ENCODE measurements around the gene SLC22A4.

Gene SLC22A4

GRCh38 chr5:132300577-132301343 is 6.6 kb downstream of the SLC22A4 start:
- DNase-seq: no peak

DNA sequence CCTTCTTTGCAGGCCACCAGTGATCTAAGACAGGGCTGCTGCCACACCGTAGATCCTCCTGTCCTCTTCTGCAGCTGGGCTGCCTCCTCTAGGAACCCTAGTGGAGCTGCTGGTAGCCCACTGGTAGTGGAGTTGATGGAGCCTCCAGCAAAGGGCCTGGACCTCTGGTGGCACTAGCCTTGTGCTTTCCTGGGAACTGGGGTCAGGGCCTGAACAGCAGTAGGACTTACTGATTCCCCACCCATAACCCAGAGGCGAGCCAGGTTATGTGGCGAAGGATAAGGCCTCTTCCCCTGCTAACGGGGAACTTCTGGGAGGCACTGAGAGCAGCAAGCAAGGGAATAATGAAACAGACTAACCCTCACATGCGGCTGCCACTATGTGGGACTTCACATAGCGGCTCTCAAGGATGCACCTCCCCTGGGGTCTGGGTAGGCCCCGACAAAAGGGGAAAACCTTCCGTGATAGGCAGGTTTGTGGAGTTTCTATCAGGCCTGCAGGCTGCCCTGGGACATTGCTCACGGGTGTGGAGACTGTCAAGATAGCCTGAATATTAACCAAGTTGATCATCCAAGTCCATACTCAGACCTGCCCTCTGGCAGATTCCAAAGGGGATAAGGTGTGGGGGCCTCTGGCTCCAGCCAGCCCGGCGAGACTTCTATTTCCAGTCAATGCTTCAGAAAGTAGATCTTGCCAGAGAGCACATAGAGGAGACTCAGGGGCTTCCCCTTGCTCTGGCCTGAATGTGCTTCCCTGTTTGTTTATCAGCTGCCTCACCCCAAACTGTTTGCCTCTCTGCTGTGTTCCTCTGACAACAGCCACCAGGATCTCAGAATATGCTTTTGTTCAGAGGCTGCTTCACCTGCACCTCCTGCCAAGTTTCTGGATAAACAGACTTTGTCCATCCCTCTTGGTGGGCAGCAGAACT is 7.4 kb downstream of the SLC22A4 start:
- no peak for DNase-seq

- DNase-seq: no peak
These were observed 8.2 kb downstream of the SLC22A4 start for GRCh38 chr5:132302413-132302812.

- DNase-seq: no peak
These were observed 9.4 kb downstream of the SLC22A4 start for GRCh38 chr5:132303589-132303988.

DNA sequence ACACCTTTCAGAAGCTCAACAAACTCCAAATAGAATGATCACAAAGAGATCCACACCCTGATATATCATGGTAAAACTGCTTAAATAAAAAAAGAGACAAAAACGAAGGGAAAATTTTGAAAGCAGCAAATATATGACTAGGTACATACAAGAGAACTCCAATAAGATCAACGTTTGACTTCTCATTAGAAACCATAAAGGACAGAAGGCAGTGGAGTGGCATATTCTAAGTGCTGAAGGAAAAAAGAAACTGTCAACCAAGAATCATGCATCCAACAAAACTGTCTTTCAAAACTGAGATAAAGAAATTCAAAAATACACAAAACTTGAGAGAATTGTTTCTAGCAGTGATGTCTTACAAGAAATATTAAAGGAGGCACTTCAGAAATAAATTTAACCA is 11.2 kb downstream of the SLC22A4 start:
- DNase-seq: no peak

DNA sequence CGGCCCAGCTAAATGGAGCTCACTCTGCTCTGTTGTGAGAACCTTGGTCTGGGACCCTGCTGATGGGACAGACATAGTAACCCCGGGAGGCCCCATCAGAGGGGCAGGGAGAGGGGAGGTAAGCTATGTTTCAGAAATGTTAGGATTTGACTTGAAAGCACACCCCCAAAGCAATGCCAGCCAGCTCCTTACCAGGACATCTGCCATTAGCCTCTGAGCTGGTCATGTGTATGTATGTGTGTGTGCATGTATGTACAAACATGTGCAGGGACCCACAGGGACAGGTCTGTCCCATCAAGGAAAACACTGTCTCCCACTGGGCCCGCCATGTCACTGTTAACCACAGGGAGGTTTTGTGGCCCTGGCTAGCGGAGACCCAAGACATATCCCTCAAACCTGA is 14.5 kb downstream of the SLC22A4 start:
- no peak for DNase-seq

- no peak for DNase-seq
These were observed 15.5 kb downstream of the SLC22A4 start for GRCh38 chr5:132309679-132310078.

GRCh38 chr5:132310141-132310834 is 16.1 kb downstream of the SLC22A4 start:
- DNase-seq: no peak

GRCh38 chr5:132313366-132313765 is 19.2 kb downstream of the SLC22A4 start:
- DNase-seq: no peak

DNA sequence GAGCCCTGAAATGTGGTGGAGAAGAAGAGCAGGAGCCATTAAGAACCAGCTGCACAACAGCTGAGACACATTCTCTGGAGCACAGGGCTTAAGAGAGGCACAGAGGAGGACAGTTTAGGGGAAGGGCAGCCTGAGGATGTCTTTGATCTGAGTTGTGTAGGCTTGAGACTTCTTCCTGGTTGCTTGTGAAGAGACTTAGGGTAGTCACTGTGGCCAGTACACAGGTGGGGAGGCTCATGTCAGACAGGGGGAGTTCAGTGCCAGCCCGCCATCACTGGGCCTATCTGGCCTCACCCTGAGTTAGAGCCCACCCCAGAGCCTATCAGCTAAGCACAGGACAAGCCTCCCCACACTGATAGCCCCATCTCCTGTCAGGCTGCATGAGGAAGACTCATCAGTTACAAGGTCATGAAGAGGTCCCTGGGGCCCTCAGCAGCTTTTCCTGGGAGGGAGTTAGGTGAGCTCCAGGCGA is 19.8 kb downstream of the SLC22A4 start:
- no peak for DNase-seq

DNA sequence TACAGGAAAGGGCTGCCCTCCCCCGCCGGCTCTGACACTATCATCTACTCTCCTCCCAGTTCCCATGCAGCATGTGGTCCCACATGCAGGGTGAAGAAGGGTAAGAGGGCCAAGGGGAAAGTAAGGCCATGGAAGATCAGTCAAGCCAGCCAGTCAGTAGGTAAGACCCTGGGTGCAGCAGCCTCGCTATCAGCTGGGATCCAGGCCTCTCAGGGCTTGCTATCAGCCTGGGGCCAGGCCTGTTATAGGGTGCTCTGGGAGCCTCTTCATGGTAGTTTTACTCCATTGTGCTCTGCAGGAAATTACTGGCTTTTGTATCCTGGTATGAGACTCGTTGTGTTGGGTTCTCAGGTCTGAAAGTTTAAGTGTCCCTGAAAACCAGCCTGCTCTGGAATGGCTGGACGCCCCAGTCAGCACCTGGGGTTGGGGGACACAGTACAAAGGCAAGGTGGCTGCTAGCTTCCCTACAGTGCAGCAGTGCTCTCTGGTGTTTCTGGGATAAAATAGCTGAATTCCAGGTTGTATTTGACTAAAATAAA is 21.4 kb downstream of the SLC22A4 start:
- DNase-seq: no peak

GRCh38 chr5:132319975-132320374 is 25.8 kb downstream of the SLC22A4 start:
- no peak for DNase-seq

DNA sequence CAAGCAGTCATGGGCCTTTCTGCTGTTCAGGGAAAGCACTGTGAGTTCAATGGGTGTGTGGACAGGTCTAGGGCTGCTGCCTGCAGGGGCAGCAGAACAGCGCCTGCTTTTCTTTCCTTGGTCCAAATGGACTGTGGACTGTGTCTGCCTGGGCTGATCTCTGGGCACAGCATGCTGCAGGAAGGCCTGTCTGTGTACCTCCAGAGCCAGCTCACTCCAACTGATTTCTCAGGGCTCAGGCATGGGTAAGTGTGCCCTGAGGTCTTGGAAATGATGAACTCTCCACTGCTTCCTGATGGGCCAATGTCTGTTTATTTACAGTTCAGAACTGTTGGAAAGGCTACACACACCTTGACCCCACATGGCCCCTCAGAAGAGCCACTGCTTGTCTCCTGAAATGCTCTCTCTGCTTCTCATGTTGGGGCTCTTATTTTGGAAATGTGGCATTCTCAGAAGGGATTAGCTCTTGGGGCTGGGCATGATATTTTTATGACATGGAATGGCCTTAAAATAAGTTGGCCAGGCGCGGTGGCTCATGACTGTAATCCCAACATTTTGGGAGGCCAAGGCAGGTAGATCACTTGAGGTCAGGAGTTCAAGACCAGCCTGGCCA is 27.0 kb downstream of the SLC22A4 start:
- no peak for DNase-seq

DNA sequence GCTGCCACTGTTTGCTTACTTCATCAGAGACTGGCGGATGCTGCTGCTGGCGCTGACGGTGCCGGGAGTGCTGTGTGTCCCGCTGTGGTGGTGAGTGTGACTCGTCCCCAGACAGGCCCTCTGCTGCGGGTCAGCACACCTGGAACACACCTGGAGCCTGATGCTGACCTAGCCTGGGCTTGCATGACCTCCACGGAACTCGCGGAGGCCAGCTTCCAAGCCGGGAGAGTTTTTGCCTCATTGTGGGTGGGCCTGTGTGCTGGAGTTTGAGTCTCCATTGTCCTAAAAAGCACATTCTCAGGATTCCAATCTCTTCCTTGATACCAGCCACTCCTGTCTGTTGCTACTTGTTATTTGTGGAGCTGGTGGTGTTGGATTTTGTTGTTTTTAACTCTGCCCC is 28.1 kb downstream of the SLC22A4 start:
- no peak for DNase-seq

DNA sequence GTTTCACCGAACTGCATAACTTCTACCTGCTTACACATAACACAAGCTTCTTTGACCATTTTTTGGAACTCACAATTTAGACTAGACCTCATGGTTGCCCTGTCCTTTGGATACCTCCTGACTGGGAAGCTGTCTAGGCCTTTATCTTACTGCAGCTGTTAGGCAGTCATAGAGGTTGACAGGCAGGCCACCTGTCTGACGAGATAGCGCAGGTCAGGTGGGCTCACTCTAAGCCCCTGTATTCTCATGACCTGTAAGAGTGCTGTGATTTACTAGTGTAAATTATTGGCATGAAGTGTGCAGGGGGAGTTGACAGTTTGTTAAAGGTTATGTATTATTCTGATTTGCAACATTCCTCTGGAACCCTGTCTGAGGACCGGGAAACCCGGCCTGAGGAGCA is 29.0 kb downstream of the SLC22A4 start:
- DNase-seq: no peak

- no peak for DNase-seq
These were observed 31.5 kb downstream of the SLC22A4 start for GRCh38 chr5:132325691-132326090.

GRCh38 chr5:132327252-132327955 is 33.2 kb downstream of the SLC22A4 start:
- no peak for DNase-seq

GRCh38 chr5:132334812-132335211 is 40.6 kb downstream of the SLC22A4 start:
- DNase-seq: no peak

DNA sequence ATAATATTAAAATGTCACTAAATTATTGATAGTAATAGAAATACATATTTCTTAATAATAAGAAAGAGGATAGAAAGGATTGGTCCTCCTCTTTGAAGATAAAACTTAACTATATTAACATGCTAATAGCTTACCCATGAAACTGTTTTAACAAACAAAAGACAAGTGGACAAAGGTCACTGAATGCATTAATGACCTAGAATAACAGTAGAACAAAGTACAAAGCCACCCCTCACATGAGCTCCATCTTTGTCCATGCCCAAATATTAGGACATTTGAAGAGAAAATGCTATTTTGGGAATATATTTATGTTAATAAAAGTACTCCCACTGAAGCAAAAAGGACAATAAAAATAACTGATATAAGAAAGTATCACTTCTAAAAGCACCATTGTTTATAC is 41.2 kb downstream of the SLC22A4 start:
- DNase-seq: no peak

DNA sequence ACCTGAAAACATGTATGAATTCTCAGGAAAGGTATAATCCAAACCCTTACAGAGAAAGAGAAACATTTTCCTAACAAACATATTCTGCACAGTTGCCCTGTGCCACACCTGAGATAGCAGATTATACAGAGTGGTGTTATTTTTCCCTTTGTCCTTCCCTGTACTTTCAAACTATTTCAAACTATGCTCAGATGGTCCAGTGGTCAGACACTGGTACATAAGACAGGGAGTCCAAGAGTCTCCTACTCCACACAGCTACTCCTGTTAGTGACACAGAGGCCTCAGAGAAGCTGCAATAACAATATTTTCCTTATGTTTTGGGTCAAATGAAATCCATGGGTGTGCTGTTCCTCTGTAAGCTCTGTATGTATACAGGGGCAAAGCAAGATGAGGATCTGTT is 45.3 kb downstream of the SLC22A4 start:
- no peak for DNase-seq

DNA sequence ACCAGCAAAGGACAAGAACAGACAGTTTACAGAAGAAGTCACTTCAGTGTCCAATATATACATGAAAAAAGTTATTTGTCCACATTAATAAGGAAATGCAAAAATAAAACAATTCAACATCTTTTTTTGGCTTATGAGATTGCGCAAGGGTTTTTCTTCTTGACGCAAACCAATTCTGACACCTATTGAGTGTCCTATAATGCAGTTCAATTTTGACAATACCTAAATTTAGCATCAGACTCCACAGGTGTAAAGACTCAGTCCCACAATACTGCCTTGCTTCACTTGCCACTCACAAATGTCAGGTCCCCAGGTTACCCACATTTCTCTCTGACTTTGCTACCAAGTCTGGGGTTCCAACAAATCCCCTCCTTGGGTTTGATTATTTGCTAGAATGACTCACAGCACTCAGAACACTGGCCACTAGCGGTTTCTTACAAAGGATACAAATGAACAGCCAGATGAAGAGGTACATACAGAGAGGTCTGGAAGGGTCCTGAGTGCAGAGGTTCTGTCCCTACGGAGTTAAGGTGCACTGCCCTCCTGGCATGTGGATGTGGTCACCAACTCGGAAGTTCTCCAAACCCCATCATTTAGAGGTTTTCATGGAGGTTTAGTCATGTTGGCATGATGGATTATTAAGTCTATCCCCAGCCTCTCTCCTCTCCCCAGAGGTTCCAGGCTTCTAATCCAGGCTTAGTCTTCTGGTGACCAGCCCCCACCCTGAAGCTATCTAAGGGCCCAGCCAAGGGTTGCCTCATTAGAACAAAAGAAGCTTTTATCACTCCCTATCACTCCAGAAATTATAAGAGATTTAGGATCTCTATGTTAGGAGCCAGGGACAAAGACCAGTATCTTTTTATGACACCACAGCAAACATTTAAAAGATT is 48.3 kb downstream of the SLC22A4 start:
- no peak for DNase-seq
